ENCODE measurements around the gene CAPN14. TPM values are rescaled to one million over a fixed set of nuclear protein-coding genes. Genes with fewer than 3 reads are reported as not detected.

CAPN14 gene
- under 1 TPM in 1 of 4 donors, not detected in 3; 0.22 TPM for total RNA-seq

- TF ChIP-seq CTCF (IDR thresholded peaks at IDR 0.05; ENCODE audit: low read depth): no peak
Observed at GRCh38 chr2:31217465-31218200, at the start of gene CAPN14. TSS of gene CAPN14 (minus strand) at chr2:31217515. CDS start at chr2:31205447, 12,068 bp downstream.

- no peak for TF ChIP-seq CTCF (IDR thresholded peaks at IDR 0.05; ENCODE audit: low read depth)
Observed at GRCh38 chr2:31266804-31267203, 49.5 kb upstream of the CAPN14 start.

- TF ChIP-seq CTCF (IDR thresholded peaks at IDR 0.05; ENCODE audit: low read depth): no peak
Observed at GRCh38 chr2:31265234-31265633, 47.9 kb upstream of the CAPN14 start.

GRCh38 chr2:31263636-31264190 lies 46.4 kb upstream of the CAPN14 start:
- no peak for TF ChIP-seq CTCF (IDR thresholded peaks at IDR 0.05; ENCODE audit: low read depth)

- TF ChIP-seq CTCF (IDR thresholded peaks at IDR 0.05; ENCODE audit: low read depth): no peak
Observed at GRCh38 chr2:31260870-31261269, 43.6 kb upstream of the CAPN14 start.

GRCh38 chr2:31259075-31259474 lies 41.8 kb upstream of the CAPN14 start:
- TF ChIP-seq CTCF (IDR thresholded peaks at IDR 0.05; ENCODE audit: low read depth): no peak

GRCh38 chr2:31258351-31258750 lies 41.0 kb upstream of the CAPN14 start:
- TF ChIP-seq CTCF (IDR thresholded peaks at IDR 0.05; ENCODE audit: low read depth): no peak

Data from subcutaneous adipose tissue (tissue), 4 donors.